ENCODE measurements around the gene USP54.
"Not testable (repeated sequence)": the region's sequence is repeated elsewhere in the genome, so short reads cannot be mapped to it uniquely, and the experiment has no call there.

The USP54 gene

GRCh38 chr10:73590881-73591799 is at the start of gene USP54:
Gene USP54, minus strand, starts transcription at chr10:73591342. Its CDS starts 15,684 bp downstream, at chr10:73575658.
- no peak for DNase-seq (ENCODE audit: low read depth in 2 of 2)

GRCh38 chr10:73639286-73639685 is 48.1 kb upstream of the USP54 start:
- DNase-seq (ENCODE audit: low read depth in 2 of 2): no peak

GRCh38 chr10:73635781-73636180 is 44.6 kb upstream of the USP54 start:
- no peak for DNase-seq (ENCODE audit: low read depth in 2 of 2)

- DNase-seq (ENCODE audit: low read depth in 2 of 2): no peak
These were observed 43.3 kb upstream of the USP54 start for GRCh38 chr10:73634421-73634820.

GRCh38 chr10:73629165-73629564 is 38.0 kb upstream of the USP54 start:
- no peak for DNase-seq (ENCODE audit: low read depth in 2 of 2)

GRCh38 chr10:73628405-73628804 is 37.3 kb upstream of the USP54 start:
- DNase-seq (ENCODE audit: low read depth in 2 of 2): no peak

GRCh38 chr10:73627300-73627699 is 36.2 kb upstream of the USP54 start:
- no peak for DNase-seq (ENCODE audit: low read depth in 2 of 2)

- peak; percentile 80 to 82 for DNase-seq (ENCODE audit: low read depth in 2 of 2)
These were observed 35.0 kb upstream of the USP54 start for GRCh38 chr10:73625884-73626752.

- DNase-seq (ENCODE audit: low read depth in 2 of 2): no peak
These were observed 34.1 kb upstream of the USP54 start for GRCh38 chr10:73625004-73625883.

GRCh38 chr10:73623056-73623455 is 31.9 kb upstream of the USP54 start:
- no peak for DNase-seq (ENCODE audit: low read depth in 2 of 2)

GRCh38 chr10:73620974-73621373 is 29.8 kb upstream of the USP54 start:
- not testable (repeated sequence) for DNase-seq (ENCODE audit: low read depth in 2 of 2)

GRCh38 chr10:73617143-73617542 is 26.0 kb upstream of the USP54 start:
- not testable (repeated sequence) for DNase-seq (ENCODE audit: low read depth in 2 of 2)

GRCh38 chr10:73614720-73615119 is 23.6 kb upstream of the USP54 start:
- DNase-seq (ENCODE audit: low read depth in 2 of 2): no peak

GRCh38 chr10:73609116-73609515 is 18.0 kb upstream of the USP54 start:
- no peak for DNase-seq (ENCODE audit: low read depth in 2 of 2)

GRCh38 chr10:73601486-73601921 is 10.4 kb upstream of the USP54 start:
- no peak for DNase-seq (ENCODE audit: low read depth in 2 of 2)

GRCh38 chr10:73597346-73597745 is 6.2 kb upstream of the USP54 start:
- DNase-seq (ENCODE audit: low read depth in 2 of 2): no peak

GRCh38 chr10:73593812-73594211 is 2.7 kb upstream of the USP54 start:
- DNase-seq (ENCODE audit: low read depth in 2 of 2): no peak

- DNase-seq (ENCODE audit: low read depth in 2 of 2): no peak
These were observed 2.0 kb upstream of the USP54 start for GRCh38 chr10:73593110-73593509.

- DNase-seq (ENCODE audit: low read depth in 2 of 2): no peak
These were observed 975 bp upstream of the USP54 start for GRCh38 chr10:73591935-73592699.

GRCh38 chr10:73589563-73590126 is 1.5 kb downstream of the USP54 start:
- DNase-seq (ENCODE audit: low read depth in 2 of 2): no peak

Data from stimulated activated CD8-positive, alpha-beta memory T cell treated with anti-CD3 and anti-CD28 coated beads, Interleukin-2, amount 100 ng/mL, for 1 hour (primary cell).